GM12892 (cell line): ENCODE data around the gene ROR1.

Source experiments
- DNase-seq: peaks from one replicate; pipeline ENCODE4 v3.0.0; 2011; ENCODE audit not compliant: insufficient read length
- FAIRE-seq: peaks from 2 replicates; lab custom pipeline; 2011; peaks lifted over from hg19 to GRCh38; lab: Jason Lieb, UNC
- POLR2A ChIP-seq: IDR thresholded peaks from 2 replicates; pipeline ENCODE4 v1.6.1; 2011; ENCODE audit warnings: low read depth, low read length, control low read depth
- POLR2AphosphoS5 ChIP-seq: IDR thresholded peaks from 2 replicates; pipeline ENCODE4 v1.6.1; 2011; ENCODE audit warnings: low read depth, low read length, control low read depth
- TAF1 ChIP-seq: IDR thresholded peaks from 2 replicates; pipeline ENCODE4 v1.6.1; 2011; ENCODE audit warnings: low read depth, mild to moderate bottlenecking, control low read depth, low read length, borderline replicate concordance

The ROR1 gene

GRCh38 chr1:64147045-64147724, 373.4 kb downstream of the ROR1 start:
- TF ChIP-seq POLR2AphosphoS5 (no peak), POLR2A (no peak), TAF1 (no peak)
- FAIRE-seq (no peak), DNase-seq (no peak)

GRCh38 chr1:64147759-64148158, 373.9 kb downstream of the ROR1 start:
- TF ChIP-seq POLR2A (no peak), TAF1 (no peak), POLR2AphosphoS5 (no peak)
- DNase-seq = no peak
- no peak for FAIRE-seq

- TF ChIP-seq TAF1 (no peak), POLR2A (no peak), POLR2AphosphoS5 (no peak)
- FAIRE-seq (no peak), DNase-seq (no peak)
These were observed 376.4 kb downstream of the ROR1 start for GRCh38 chr1:64150266-64150665.

GRCh38 chr1:64150729-64151230, 377.0 kb downstream of the ROR1 start:
- no peak for FAIRE-seq
- DNase-seq = no peak
- TF ChIP-seq TAF1 (no peak), POLR2AphosphoS5 (no peak), POLR2A (no peak)

GRCh38 chr1:64155278-64155677, 381.5 kb downstream of the ROR1 start:
- FAIRE-seq (no peak), DNase-seq (no peak)
- TF ChIP-seq TAF1 (no peak), POLR2AphosphoS5 (no peak), POLR2A (no peak)

- FAIRE-seq = no peak
- no peak for DNase-seq
- no peak for TF ChIP-seq TAF1
- TF ChIP-seq POLR2AphosphoS5 = no peak
- TF ChIP-seq POLR2A = no peak
These were observed 387.6 kb downstream of the ROR1 start for GRCh38 chr1:64161357-64161941.

- DNase-seq = no peak
- no peak for FAIRE-seq
- no peak for TF ChIP-seq POLR2A
- TF ChIP-seq TAF1 = no peak
- no peak for TF ChIP-seq POLR2AphosphoS5
These were observed 388.3 kb downstream of the ROR1 start for GRCh38 chr1:64162151-64162550.

- FAIRE-seq = no peak
- no peak for DNase-seq
- TF ChIP-seq POLR2A (no peak), TAF1 (no peak), POLR2AphosphoS5 (no peak)
These were observed 389.0 kb downstream of the ROR1 start for GRCh38 chr1:64162804-64163203.

- FAIRE-seq (no peak), DNase-seq (no peak)
- no peak for TF ChIP-seq POLR2AphosphoS5
These were observed 389.6 kb downstream of the ROR1 start for GRCh38 chr1:64163431-64163830.

- FAIRE-seq = no peak
- DNase-seq = no peak
- no peak for TF ChIP-seq TAF1
- no peak for TF ChIP-seq POLR2AphosphoS5
- no peak for TF ChIP-seq POLR2A
These were observed 390.2 kb downstream of the ROR1 start for GRCh38 chr1:64163970-64164369.

- TF ChIP-seq TAF1 = no peak
- no peak for TF ChIP-seq POLR2A
- no peak for TF ChIP-seq POLR2AphosphoS5
- DNase-seq = no peak
- FAIRE-seq = no peak
These were observed 392.8 kb downstream of the ROR1 start for GRCh38 chr1:64166629-64167028.

GRCh38 chr1:64167176-64167575, 393.4 kb downstream of the ROR1 start:
- TF ChIP-seq POLR2A = no peak
- TF ChIP-seq POLR2AphosphoS5 = no peak
- TF ChIP-seq TAF1 = no peak
- DNase-seq = no peak
- FAIRE-seq = no peak
